Measurements from ENCODE around the gene RIC3.

Gene RIC3

GRCh38 chr11:8086001-8086479 is 82.8 kb downstream of the RIC3 start:
- no peak for DNase-seq

GRCh38 chr11:8085011-8085645 is 83.7 kb downstream of the RIC3 start:
- DNase-seq = no peak

GRCh38 chr11:8084352-8084751 is 84.5 kb downstream of the RIC3 start:
- DNase-seq = no peak

- DNase-seq = no peak
Observed at GRCh38 chr11:8083871-8084281, 84.9 kb downstream of the RIC3 start.

- no peak for DNase-seq
Observed at GRCh38 chr11:8083088-8083395, 85.8 kb downstream of the RIC3 start.

GRCh38 chr11:8082391-8083087 is 86.3 kb downstream of the RIC3 start:
- no peak for DNase-seq

GRCh38 chr11:8081591-8082250 is 87.1 kb downstream of the RIC3 start:
- no peak for DNase-seq

GRCh38 chr11:8080674-8081590 is 87.9 kb downstream of the RIC3 start, which contains the start of gene TUB:
TSS of gene TUB (plus strand) at chr11:8081211. CDS start at chr11:8081511, 300 bp downstream.
- DNase-seq = no peak

GRCh38 chr11:8080069-8080670 is 88.7 kb downstream of the RIC3 start:
- DNase-seq = no peak

GRCh38 chr11:8079111-8079675 is 89.6 kb downstream of the RIC3 start:
- no peak for DNase-seq

- no peak for DNase-seq
Observed at GRCh38 chr11:8075119-8075726, 93.6 kb downstream of the RIC3 start.

- DNase-seq = no peak
Observed at GRCh38 chr11:8071616-8072581, 96.9 kb downstream of the RIC3 start.

- DNase-seq = no peak
Observed at GRCh38 chr11:8070417-8071115, 98.3 kb downstream of the RIC3 start.

- DNase-seq = no peak
Observed at GRCh38 chr11:8069771-8070170, 99.1 kb downstream of the RIC3 start.

GRCh38 chr11:8068605-8069221 is 100.1 kb downstream of the RIC3 start:
- DNase-seq = no peak

GRCh38 chr11:8067929-8068575 is 100.8 kb downstream of the RIC3 start:
- no peak for DNase-seq

- DNase-seq = no peak
Observed at GRCh38 chr11:8067567-8067928, 101.3 kb downstream of the RIC3 start.

GRCh38 chr11:8066911-8067455 is 101.8 kb downstream of the RIC3 start:
- no peak for DNase-seq

Measured in stimulated activated CD4-positive, alpha-beta T cell treated with anti-CD3 and anti-CD28 coated beads, Interleukin-1b, Interleukin-23, amount 100 ng/mL, for 48 hours (primary cell).